Neural cell (in vitro differentiated cells): ENCODE results near the gene KLHL28. TPM values are rescaled to one million over a fixed set of nuclear protein-coding genes. Genes with fewer than 3 reads are reported as not detected.

Experiments
- H2AFZ ChIP-seq: fragments of 200-600, 300-800 bp; sonication (generic), shearing (Covaris generic); 2 replicates; pipeline ENCODE4 v1.6.0; 2014; ENCODE audit warnings: low read depth, mild to moderate bottlenecking, antibody characterized with exemption, low read length, moderate library complexity
- H3F3A ChIP-seq: fragments of 200-600 bp; shearing (Covaris generic); 2 replicates; pipeline ENCODE4 v1.6.1; 2016; ENCODE audit warnings: mild to moderate bottlenecking, moderate library complexity, mixed read lengths, antibody characterized with exemption, low read length; ENCODE audit not compliant: insufficient read depth, poor library complexity, severe bottlenecking
- H3K27ac ChIP-seq: fragments of 200-600, 300-800 bp; sonication (generic), shearing (Covaris generic); 2 replicates; pipeline ENCODE4 v1.5.1; 2014; ENCODE audit warnings: mild to moderate bottlenecking, low read length, moderate library complexity
- H3K27me3 ChIP-seq: fragments of 300-800, 200-600 bp; sonication (generic), shearing (Covaris generic); 2 replicates; pipeline ENCODE4 v1.6.0; 2014; ENCODE audit warnings: mild to moderate bottlenecking, low read depth, low read length, moderate library complexity; ENCODE audit not compliant: insufficient read depth
- H3K36me3 ChIP-seq: fragments of 300-800, 200-600 bp; sonication (generic), shearing (Covaris generic); 2 replicates; pipeline ENCODE4 v1.5.1; 2014; ENCODE audit warnings: mild to moderate bottlenecking, antibody characterized with exemption, low read length, moderate library complexity; ENCODE audit not compliant: insufficient read depth
- H3K4me2 ChIP-seq: fragments of 300-800, 200-600 bp; sonication (generic), shearing (Covaris generic); 2 replicates; pipeline ENCODE4 v1.6.0; 2014; ENCODE audit warnings: mild to moderate bottlenecking, low read length
- H3K4me3 ChIP-seq: fragments of 300-800, 200-600 bp; sonication (generic), shearing (Covaris generic); 2 replicates; pipeline ENCODE4 v1.5.1; 2014; ENCODE audit warnings: mild to moderate bottlenecking, low read length, moderate library complexity
- H3K79me2 ChIP-seq: fragments of 200-600 bp; shearing (Covaris generic); replicated peaks from 2 replicates; pipeline ENCODE4 v1.6.0; 2014; ENCODE audit warnings: mild to moderate bottlenecking, low read length, moderate library complexity; ENCODE audit not compliant: insufficient read depth
- H3K9ac ChIP-seq: fragments of 300-800, 200-600 bp; sonication (generic), shearing (Covaris generic); 2 replicates; pipeline ENCODE4 v1.6.1; 2016; ENCODE audit warnings: mild to moderate bottlenecking, low read length, mixed read lengths
- H3K9me2 ChIP-seq: fragments of 200-600 bp; shearing (Covaris generic); 2 replicates; pipeline ENCODE4 v1.6.1; 2016; ENCODE audit warnings: mild to moderate bottlenecking, low read length, mixed read lengths; ENCODE audit not compliant: insufficient read depth
- H3K9me3 ChIP-seq: fragments of 200-600, 300-800 bp; sonication (generic), shearing (Covaris generic); 2 replicates; pipeline ENCODE4 v1.6.1; 2016; ENCODE audit warnings: mild to moderate bottlenecking, mixed run types, low read length, moderate library complexity, mixed read lengths
- H4K20me1 ChIP-seq: fragments of 200-600 bp; shearing (Covaris generic); 2 replicates; pipeline ENCODE4 v1.6.1; 2016; ENCODE audit warnings: mild to moderate bottlenecking, mixed run types; ENCODE audit not compliant: insufficient read depth
- CTCF ChIP-seq: fragments of 450-650 bp; IDR thresholded peaks from 2 replicates; pipeline ENCODE4 v1.5.1; 2014; ENCODE audit warnings: antibody characterized with exemption, mild to moderate bottlenecking, moderate library complexity; ENCODE audit not compliant: poor library complexity, severe bottlenecking
- EP300 ChIP-seq: fragments of 450-650 bp; conservative IDR thresholded peaks from 2 replicates; pipeline ENCODE4 v1.6.1; 2014; ENCODE audit warnings: antibody characterized with exemption, mild to moderate bottlenecking, moderate library complexity; ENCODE audit not compliant: poor library complexity, severe bottlenecking
- EZH2 ChIP-seq: fragments of 200-600, 300-800 bp; shearing (Covaris generic), sonication (generic); IDR thresholded peaks from 2 replicates; pipeline ENCODE4 v1.6.1; 2014; ENCODE audit warnings: antibody characterized with exemption, low read length, borderline replicate concordance, mild to moderate bottlenecking; ENCODE audit not compliant: insufficient read depth, poor library complexity, severe bottlenecking
- MXI1 ChIP-seq: fragments of 450-650 bp; conservative IDR thresholded peaks from 2 replicates; pipeline ENCODE4 v1.6.1; 2014; ENCODE audit warnings: antibody characterized with exemption, mild to moderate bottlenecking; ENCODE audit not compliant: poor library complexity, severe bottlenecking
- POLR2AphosphoS5 ChIP-seq: IDR thresholded peaks from 2 replicates; pipeline ENCODE4 v1.6.1; 2012
- RAD21 ChIP-seq: fragments of 450-650 bp; conservative IDR thresholded peaks from 2 replicates; pipeline ENCODE4 v1.6.1; 2014; ENCODE audit warnings: antibody characterized with exemption, mild to moderate bottlenecking, moderate library complexity
- SMC3 ChIP-seq: fragments of 450-650 bp; conservative IDR thresholded peaks from 2 replicates; pipeline ENCODE4 v1.6.1; 2014; ENCODE audit warnings: antibody characterized with exemption, mild to moderate bottlenecking, moderate library complexity; ENCODE audit not compliant: poor library complexity
- TAF1 ChIP-seq: IDR thresholded peaks from 2 replicates; pipeline ENCODE4 v1.6.1; 2012; ENCODE audit warnings: low read depth
- polyA plus RNA-seq: library from polyadenylated mRNA; depleted of rRNA; stranded (reverse); fragments of >200 nt; gene quantifications from 2 replicates; pipeline ENCODE4 v1.2.3, GENCODE V29; 2014
- TF ChIP-seq, protein P1 (sequence below): IDR thresholded peaks from 2 replicates; pipeline ENCODE4 v1.6.1; 2012; ENCODE audit warnings: borderline replicate concordance

The KLHL28 gene
- polyA plus RNA-seq, 1 donor from 2014 or later, result 17.4 TPM

DNA sequence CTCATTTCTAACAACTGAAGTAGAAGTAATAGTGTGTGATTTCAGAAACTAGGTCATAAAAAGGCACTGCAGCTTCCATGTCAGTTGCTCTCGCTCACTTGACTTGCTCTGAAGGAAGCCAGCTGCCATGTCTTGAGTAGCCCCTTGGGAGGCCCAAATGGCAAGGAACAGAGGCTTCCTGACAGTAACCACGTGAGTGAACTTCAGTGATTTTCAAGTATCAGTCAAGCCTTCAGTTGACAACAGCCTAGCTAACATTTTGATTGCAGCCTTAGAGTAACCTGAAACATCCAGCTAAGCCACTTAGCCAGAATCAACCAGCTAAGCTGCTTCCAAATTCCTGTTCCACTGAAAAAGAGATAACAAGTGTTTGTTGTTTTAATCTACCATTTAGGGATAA is 26.9 kb upstream of the KLHL28 start:
- H4K20me1 ChIP-seq, result no peaks in the 10 kb centered on the region
- no peaks in the 10 kb centered on the region for H3K9me3 ChIP-seq
- H3F3A ChIP-seq, result no peaks in the 10 kb centered on the region
- peak overlapping the region; percentile 90 for H3K27ac ChIP-seq
- TF ChIP-seq SMC3, result peak; percentile 43
- TF ChIP-seq RAD21, result no peak
- TF ChIP-seq EP300, result peak; percentile 95
- TF ChIP-seq MXI1, result peak; percentile 52
- TF ChIP-seq, protein P1, sequence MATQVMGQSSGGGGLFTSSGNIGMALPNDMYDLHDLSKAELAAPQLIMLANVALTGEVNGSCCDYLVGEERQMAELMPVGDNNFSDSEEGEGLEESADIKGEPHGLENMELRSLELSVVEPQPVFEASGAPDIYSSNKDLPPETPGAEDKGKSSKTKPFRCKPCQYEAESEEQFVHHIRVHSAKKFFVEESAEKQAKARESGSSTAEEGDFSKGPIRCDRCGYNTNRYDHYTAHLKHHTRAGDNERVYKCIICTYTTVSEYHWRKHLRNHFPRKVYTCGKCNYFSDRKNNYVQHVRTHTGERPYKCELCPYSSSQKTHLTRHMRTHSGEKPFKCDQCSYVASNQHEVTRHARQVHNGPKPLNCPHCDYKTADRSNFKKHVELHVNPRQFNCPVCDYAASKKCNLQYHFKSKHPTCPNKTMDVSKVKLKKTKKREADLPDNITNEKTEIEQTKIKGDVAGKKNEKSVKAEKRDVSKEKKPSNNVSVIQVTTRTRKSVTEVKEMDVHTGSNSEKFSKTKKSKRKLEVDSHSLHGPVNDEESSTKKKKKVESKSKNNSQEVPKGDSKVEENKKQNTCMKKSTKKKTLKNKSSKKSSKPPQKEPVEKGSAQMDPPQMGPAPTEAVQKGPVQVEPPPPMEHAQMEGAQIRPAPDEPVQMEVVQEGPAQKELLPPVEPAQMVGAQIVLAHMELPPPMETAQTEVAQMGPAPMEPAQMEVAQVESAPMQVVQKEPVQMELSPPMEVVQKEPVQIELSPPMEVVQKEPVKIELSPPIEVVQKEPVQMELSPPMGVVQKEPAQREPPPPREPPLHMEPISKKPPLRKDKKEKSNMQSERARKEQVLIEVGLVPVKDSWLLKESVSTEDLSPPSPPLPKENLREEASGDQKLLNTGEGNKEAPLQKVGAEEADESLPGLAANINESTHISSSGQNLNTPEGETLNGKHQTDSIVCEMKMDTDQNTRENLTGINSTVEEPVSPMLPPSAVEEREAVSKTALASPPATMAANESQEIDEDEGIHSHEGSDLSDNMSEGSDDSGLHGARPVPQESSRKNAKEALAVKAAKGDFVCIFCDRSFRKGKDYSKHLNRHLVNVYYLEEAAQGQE, result peak; percentile 77
- no peak for TF ChIP-seq EZH2
- no peak for TF ChIP-seq TAF1
- no peak for TF ChIP-seq CTCF
- TF ChIP-seq POLR2AphosphoS5, result peak; percentile 70
- H3K27me3 ChIP-seq, result no peaks in the 10 kb centered on the region
- no peak overlapping the region for H2AFZ ChIP-seq
- peaks cover 17% of the 10 kb centered on the region for H3K79me2 ChIP-seq
- peak overlapping the region; percentile 46 for H3K9ac ChIP-seq
- H3K36me3 ChIP-seq, result no peaks in the 10 kb centered on the region
- peak overlapping the region; percentile 7 for H3K4me2 ChIP-seq
- H3K9me2 ChIP-seq, result no peaks in the 10 kb centered on the region
- H3K4me3 ChIP-seq, result peak overlapping the region; percentile 46

DNA sequence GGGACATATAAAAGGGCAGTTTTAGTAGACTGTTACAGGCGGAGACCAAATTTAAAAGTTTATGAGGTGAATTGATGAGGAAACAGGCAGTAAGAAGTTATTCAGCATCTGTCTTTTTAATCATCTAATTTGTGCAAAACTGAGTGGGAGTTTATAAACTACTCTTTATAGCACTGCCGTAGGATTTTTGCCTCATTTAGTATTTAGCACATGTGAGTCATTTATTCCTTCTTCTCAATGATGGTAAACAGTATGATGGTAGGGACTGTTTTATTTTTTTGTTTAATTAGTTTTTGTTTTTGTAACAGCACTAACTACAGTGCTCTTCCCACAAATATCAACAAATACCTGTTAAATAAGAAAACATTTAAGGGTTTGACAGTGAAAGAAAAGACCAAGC is 20.8 kb upstream of the KLHL28 start:
- no peak overlapping the region for H3K4me2 ChIP-seq
- H3F3A ChIP-seq, result no peaks in the 10 kb centered on the region
- no peaks in the 10 kb centered on the region for H3K27me3 ChIP-seq
- no peak overlapping the region for H3K4me3 ChIP-seq
- H3K36me3 ChIP-seq, result no peaks in the 10 kb centered on the region
- no peaks in the 10 kb centered on the region for H3K9me3 ChIP-seq
- no peaks in the 10 kb centered on the region for H3K9me2 ChIP-seq
- no peak overlapping the region for H3K27ac ChIP-seq
- no peak overlapping the region for H2AFZ ChIP-seq
- no peak overlapping the region for H3K9ac ChIP-seq
- TF ChIP-seq EP300 (no peak), POLR2AphosphoS5 (no peak), SMC3 (no peak), MXI1 (no peak), TAF1 (no peak), CTCF (no peak), RAD21 (no peak), EZH2 (no peak)
- TF ChIP-seq, protein P1, result no peak
- H3K79me2 ChIP-seq, result peaks cover 44% of the 10 kb centered on the region
- H4K20me1 ChIP-seq, result no peaks in the 10 kb centered on the region
